Mucosa of descending colon (tissue), 3 donors: ENCODE results near the gene SPARCL1. TPM values are rescaled to one million over a fixed set of nuclear protein-coding genes. Genes with fewer than 3 reads are reported as not detected.
"Not testable (repeated sequence)": the region's sequence is repeated elsewhere in the genome, so short reads cannot be mapped to it uniquely, and the experiment has no call there.

Source experiments
- ATAC-seq: fragments of 200-7000 bp; cut with Tn5 transposase; one replicate; pipeline ENCODE4 v1.9.1; 2020; ENCODE audit warnings: mild to moderate bottlenecking, moderate library complexity
- DNase-seq, 3 donors: peaks; one replicate each; pipeline ENCODE4 v3.0.0-alpha.2; 2020
- H3K36me3 ChIP-seq: fragments of 200-600 bp; one replicate; pipeline ENCODE4 v1.8.0; 2021; ENCODE audit warnings: low read depth, mild to moderate bottlenecking
- H3K4me1 ChIP-seq: fragments of 200-600 bp; one replicate; pipeline ENCODE4 v1.8.0; 2021; ENCODE audit warnings: low read depth, mild to moderate bottlenecking
- H3K4me3 ChIP-seq: fragments of 200-600 bp; one replicate; pipeline ENCODE4 v1.8.0; 2021; ENCODE audit warnings: mild to moderate bottlenecking
- H3K9me3 ChIP-seq: fragments of 200-600 bp; one replicate; pipeline ENCODE4 v1.8.0; 2021; ENCODE audit warnings: mild to moderate bottlenecking
- intact Hi-C, 2 donors: fragments of 100-400 bp; cut with DNase I in 1 of 2; cut with micrococcal nuclease in 1 of 2; formaldehyde crosslinking; loops; one replicate each; pipeline versions ENCODE4 v1.11.0 to v1.11.1; 2022; cut with DNase I, micrococcal nuclease
- long read RNA-seq, 2 donors: library from polyadenylated mRNA; unstranded; transcript quantifications; one replicate each; pipeline ENCODE4 v2.0.0, GENCODE V29; 2019 to 2021
- total RNA-seq, 3 donors: library from RNA; stranded (reverse); fragmentation: NEBNext Ultra II Directional in 2 of 3; extraction: Animal tissue kit (Norgen Biotek cat#: 25700) in 2 of 3; gene quantifications; one replicate each; pipeline versions ENCODE4 v1.2.1 to v1.2.4, GENCODE V29; 2021 to 2023
- TF ChIP-seq, protein P1 (sequence below): fragments of 200-600 bp; IDR thresholded peaks from one replicate; pipeline ENCODE4 v1.8.0; 2022; ENCODE audit warnings: antibody characterized with exemption, mild to moderate bottlenecking
- donor health status: DM: no; HTN: no; CAD: no; lungs with moderate emphysema.
- donor health status: DM: no; HTN: no; CAD: no.
- donor health status: DM: no; HTN: yes; CAD: no.

Gene SPARCL1, protein sequence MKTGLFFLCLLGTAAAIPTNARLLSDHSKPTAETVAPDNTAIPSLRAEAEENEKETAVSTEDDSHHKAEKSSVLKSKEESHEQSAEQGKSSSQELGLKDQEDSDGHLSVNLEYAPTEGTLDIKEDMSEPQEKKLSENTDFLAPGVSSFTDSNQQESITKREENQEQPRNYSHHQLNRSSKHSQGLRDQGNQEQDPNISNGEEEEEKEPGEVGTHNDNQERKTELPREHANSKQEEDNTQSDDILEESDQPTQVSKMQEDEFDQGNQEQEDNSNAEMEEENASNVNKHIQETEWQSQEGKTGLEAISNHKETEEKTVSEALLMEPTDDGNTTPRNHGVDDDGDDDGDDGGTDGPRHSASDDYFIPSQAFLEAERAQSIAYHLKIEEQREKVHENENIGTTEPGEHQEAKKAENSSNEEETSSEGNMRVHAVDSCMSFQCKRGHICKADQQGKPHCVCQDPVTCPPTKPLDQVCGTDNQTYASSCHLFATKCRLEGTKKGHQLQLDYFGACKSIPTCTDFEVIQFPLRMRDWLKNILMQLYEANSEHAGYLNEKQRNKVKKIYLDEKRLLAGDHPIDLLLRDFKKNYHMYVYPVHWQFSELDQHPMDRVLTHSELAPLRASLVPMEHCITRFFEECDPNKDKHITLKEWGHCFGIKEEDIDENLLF
- total RNA-seq: 100 to 1,000 TPM in 1 of 3 donors, 10 to 100 TPM in 2; 33.6 to 544 (median 78.4) TPM
- long read RNA-seq, donor 1, transcript SPARCL1-201 (11 exons, 2,906 nt): major isoform, 530 of 634 reads
- long read RNA-seq, donor 1, transcript SPARCL1-202 (12 exons, 2,994 nt): minor isoform, 18 of 634 reads
- long read RNA-seq, donor 1, partial matches to known transcripts: 59 of 634 reads
- long read RNA-seq, donor 1, other reads (novel, unspliced or antisense): 24 of 634 reads
- long read RNA-seq, donor 2, transcript SPARCL1-201 (11 exons, 2,906 nt): major isoform, 22 of 121 reads
- long read RNA-seq, donor 2, partial matches to known transcripts: 94 of 121 reads
- long read RNA-seq, donor 2, other reads (novel, unspliced or antisense): 2 of 121 reads

DNA sequence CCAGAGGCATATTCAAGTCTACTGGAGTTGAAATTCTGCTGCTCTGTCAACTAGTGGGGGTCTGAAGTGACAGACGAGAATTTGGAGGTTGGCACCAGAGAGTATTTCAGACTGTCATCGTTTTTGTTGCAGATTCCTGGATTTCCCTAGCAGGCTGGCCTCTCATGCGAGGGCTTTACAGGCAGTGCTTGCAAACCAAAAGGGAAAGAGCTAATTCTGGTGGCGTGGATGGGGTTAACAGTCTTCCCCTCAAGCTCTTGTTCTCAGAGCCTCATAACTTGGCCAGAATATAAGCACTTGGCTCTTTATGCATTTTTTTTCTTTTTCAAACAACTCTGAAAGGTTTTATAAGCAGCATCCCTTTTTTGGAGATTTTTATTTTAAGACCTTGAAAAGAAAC is at the start of gene SPARCL1:
TSS of gene SPARCL1 (minus strand) at position 190 of the 400 bp plus-strand sequence. CDS start 29,802 bp downstream, outside the sequence.
- intact Hi-C loops: no loop called here
- ATAC-seq: peak; percentile 24
- TF ChIP-seq, protein P1, sequence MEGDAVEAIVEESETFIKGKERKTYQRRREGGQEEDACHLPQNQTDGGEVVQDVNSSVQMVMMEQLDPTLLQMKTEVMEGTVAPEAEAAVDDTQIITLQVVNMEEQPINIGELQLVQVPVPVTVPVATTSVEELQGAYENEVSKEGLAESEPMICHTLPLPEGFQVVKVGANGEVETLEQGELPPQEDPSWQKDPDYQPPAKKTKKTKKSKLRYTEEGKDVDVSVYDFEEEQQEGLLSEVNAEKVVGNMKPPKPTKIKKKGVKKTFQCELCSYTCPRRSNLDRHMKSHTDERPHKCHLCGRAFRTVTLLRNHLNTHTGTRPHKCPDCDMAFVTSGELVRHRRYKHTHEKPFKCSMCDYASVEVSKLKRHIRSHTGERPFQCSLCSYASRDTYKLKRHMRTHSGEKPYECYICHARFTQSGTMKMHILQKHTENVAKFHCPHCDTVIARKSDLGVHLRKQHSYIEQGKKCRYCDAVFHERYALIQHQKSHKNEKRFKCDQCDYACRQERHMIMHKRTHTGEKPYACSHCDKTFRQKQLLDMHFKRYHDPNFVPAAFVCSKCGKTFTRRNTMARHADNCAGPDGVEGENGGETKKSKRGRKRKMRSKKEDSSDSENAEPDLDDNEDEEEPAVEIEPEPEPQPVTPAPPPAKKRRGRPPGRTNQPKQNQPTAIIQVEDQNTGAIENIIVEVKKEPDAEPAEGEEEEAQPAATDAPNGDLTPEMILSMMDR: no peak
- peak in 1 of 3 donors; percentile 13 for DNase-seq
- no peak within 1 kb of the TSS for H3K4me3 ChIP-seq
- H3K36me3 ChIP-seq: no peaks in the 10 kb centered on the region
- H3K4me1 ChIP-seq: no peaks in the 10 kb centered on the region
- H3K9me3 ChIP-seq: peaks cover 9% of the 10 kb centered on the region

DNA sequence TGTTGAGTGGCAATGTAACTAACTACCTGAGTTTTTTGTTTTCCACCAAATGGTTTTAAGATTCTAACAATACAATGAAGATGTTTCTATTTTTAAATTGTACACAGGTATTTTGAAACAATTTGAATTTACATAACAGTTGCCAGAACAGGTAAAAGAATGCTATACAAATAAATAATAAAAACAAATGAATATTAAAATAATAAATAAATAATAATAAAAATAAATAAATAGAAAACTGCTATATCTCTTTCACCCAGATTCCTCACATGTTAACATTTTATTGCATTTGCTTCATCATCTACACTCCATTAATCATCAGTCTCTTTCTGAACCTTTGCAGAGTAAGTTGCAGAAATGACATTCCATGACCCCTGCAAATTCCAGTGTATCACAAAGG is 46.8 kb upstream of the SPARCL1 start:
- intact Hi-C loops: no loop called here
- TF ChIP-seq, protein P1: no peak
- Histone ChIP-seq H3K9me3 (no peaks in the 10 kb centered on the region), H3K36me3 (no peaks in the 10 kb centered on the region), H3K4me1 (no peaks in the 10 kb centered on the region), H3K4me3 (no peak overlapping the region)
- no peak for DNase-seq
- ATAC-seq: no peak

DNA sequence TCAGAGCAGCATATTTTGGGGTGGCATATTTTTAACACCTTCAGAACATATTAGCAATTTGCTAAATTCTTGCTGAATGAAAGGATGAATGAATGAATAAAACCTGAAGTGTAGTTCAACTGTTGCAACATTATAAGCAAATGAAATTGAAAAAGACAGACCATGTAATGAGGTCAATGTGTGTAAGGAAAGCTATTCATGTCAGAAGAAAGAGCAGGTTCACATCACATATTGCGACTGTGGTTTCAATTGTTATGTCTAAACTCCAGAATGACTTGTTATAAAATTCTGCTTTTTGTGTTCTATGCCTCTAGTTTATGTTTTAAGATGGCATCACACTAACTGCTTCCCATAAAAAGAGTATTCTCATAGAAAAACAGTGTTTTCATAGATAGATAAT is 46.2 kb upstream of the SPARCL1 start:
- TF ChIP-seq, protein P1: no peak
- H3K4me3 ChIP-seq: no peak overlapping the region
- DNase-seq: no peak
- no peaks in the 10 kb centered on the region for H3K4me1 ChIP-seq
- no peak for ATAC-seq
- intact Hi-C loops: no loop called here
- H3K9me3 ChIP-seq: no peaks in the 10 kb centered on the region
- no peaks in the 10 kb centered on the region for H3K36me3 ChIP-seq

DNA sequence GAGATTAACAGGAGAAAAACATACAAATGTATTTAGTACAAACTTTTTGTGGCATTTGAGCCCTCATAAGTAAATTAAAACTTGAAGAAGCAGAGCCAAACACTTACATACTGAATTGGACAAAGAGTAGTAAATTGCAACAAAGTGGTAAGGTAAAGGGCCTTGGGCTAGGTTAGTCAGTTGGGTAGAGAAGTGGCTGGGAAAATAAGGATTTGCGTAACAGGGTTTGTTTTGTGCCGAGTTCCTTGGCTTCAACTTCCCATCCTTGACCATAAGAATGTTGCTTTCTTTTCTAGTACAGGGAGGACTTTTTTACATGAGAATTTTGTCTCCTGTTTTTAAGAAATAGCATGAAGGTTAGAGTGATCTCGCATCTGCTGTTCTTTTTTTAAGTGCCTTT is 45.8 kb upstream of the SPARCL1 start:
- Histone ChIP-seq H3K9me3 (no peaks in the 10 kb centered on the region), H3K4me3 (no peak overlapping the region), H3K36me3 (no peaks in the 10 kb centered on the region), H3K4me1 (no peaks in the 10 kb centered on the region)
- no peak for DNase-seq
- TF ChIP-seq, protein P1: no peak
- ATAC-seq: no peak
- intact Hi-C loops: no loop called here

DNA sequence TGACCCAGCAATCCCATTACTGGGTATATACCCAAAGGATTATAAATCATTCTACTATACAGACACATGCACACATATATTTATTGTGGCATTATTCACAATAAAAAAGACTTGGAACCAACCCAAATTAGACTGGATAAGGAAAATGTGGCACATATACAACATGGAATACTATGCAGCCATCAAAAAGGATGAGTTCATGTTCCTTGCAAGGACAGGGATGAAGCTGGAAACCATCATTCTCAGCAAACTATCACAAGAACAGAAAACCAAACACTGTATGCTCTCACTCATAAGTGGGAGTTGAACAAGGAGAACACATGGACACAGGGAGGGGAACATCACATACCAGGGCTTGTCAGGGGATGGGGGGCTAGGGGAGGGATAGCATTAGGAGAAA is 45.2 kb upstream of the SPARCL1 start:
- DNase-seq, H3K4me1 ChIP-seq, ATAC-seq, H3K36me3 ChIP-seq, H3K4me3 ChIP-seq, intact Hi-C loops, H3K9me3 ChIP-seq: not testable (repeated sequence)
